MM.1S (cell line): Measurements from ENCODE around the gene PARVB.

Experiments used
- DNase-seq: peaks from one replicate; pipeline ENCODE4 v3.0.0-alpha.2; 2015
- H2AFZ ChIP-seq: fragments of 300-600 bp; sonication (generic); 2 replicates; pipeline ENCODE4 v1.6.0; 2016; ENCODE audit warnings: antibody characterized with exemption, low read length
- H3F3A ChIP-seq: fragments of 300-600 bp; sonication (generic); 2 replicates; pipeline ENCODE4 v1.6.1; 2016; ENCODE audit warnings: mild to moderate bottlenecking, antibody characterized with exemption, low read length, moderate library complexity, mixed read lengths; ENCODE audit not compliant: insufficient read depth
- H3K27ac ChIP-seq: fragments of 300-600 bp; sonication (generic); 2 replicates; pipeline ENCODE4 v1.5.1; 2016; ENCODE audit warnings: mild to moderate bottlenecking, low read length
- H3K27me3 ChIP-seq: fragments of 300-600 bp; sonication (generic); replicated peaks from 2 replicates; pipeline ENCODE4 v1.6.0; 2016; ENCODE audit warnings: low read length; ENCODE audit not compliant: insufficient read depth
- H3K36me3 ChIP-seq: fragments of 300-600 bp; sonication (generic); replicated peaks from 2 replicates; pipeline ENCODE4 v1.6.1; 2016; ENCODE audit warnings: mild to moderate bottlenecking, low read length, mixed read lengths; ENCODE audit not compliant: insufficient read depth
- H3K4me1 ChIP-seq: fragments of 300-600 bp; sonication (generic); 2 replicates; pipeline ENCODE4 v1.6.1; 2016; ENCODE audit warnings: low read length, mixed read lengths
- H3K4me2 ChIP-seq: fragments of 300-600 bp; sonication (generic); 2 replicates; pipeline ENCODE4 v1.6.0; 2016; ENCODE audit warnings: low read depth, low read length
- H3K4me3 ChIP-seq: fragments of 300-600 bp; sonication (generic); 2 replicates; pipeline ENCODE4 v1.5.1; 2016; ENCODE audit warnings: low read length, mixed read lengths
- H3K79me2 ChIP-seq: fragments of 300-600 bp; sonication (generic); 2 replicates; pipeline ENCODE4 v1.6.1; 2016; ENCODE audit warnings: mixed run types, low read length, mixed read lengths
- H3K9ac ChIP-seq: fragments of 300-600 bp; sonication (generic); 2 replicates; pipeline ENCODE4 v1.6.1; 2016; ENCODE audit warnings: low read length, mixed read lengths
- H3K9me2 ChIP-seq: fragments of 300-600 bp; sonication (generic); replicated peaks from 2 replicates; pipeline ENCODE4 v1.6.1; 2016; ENCODE audit warnings: mild to moderate bottlenecking, low read length, mixed read lengths; ENCODE audit not compliant: insufficient read depth
- H3K9me3 ChIP-seq: fragments of 300-600 bp; sonication (generic); replicated peaks from 2 replicates; pipeline ENCODE4 v1.6.1; 2016; ENCODE audit warnings: mild to moderate bottlenecking, low read length, mixed read lengths; ENCODE audit not compliant: insufficient read depth
- H4K20me1 ChIP-seq: fragments of 300-600 bp; sonication (generic); 2 replicates; pipeline ENCODE4 v1.6.1; 2016; ENCODE audit warnings: mild to moderate bottlenecking, low read length, moderate library complexity, mixed read lengths; ENCODE audit not compliant: insufficient read depth
- CTCF ChIP-seq: fragments of 300-600 bp; sonication (generic); IDR thresholded peaks from 2 replicates; pipeline ENCODE4 v1.5.1; 2016; ENCODE audit warnings: antibody characterized with exemption, low read length, mixed read lengths
- EZH2 ChIP-seq: fragments of 300-600 bp; sonication (generic); optimal IDR thresholded peaks from 2 replicates; pipeline ENCODE3; 2017; ENCODE audit warnings: low read depth, mild to moderate bottlenecking, antibody characterized with exemption, low read length, mixed read lengths
- EZH2phosphoT487 ChIP-seq: fragments of 300-600 bp; sonication (generic); IDR thresholded peaks from 2 replicates; pipeline ENCODE4 v1.6.1; 2018; ENCODE audit warnings: antibody characterized with exemption, low read length

PARVB gene

GRCh38 chr22:44075022-44075421 lies 50.9 kb downstream of the PARVB start:
- Histone ChIP-seq H3K27me3 (no peaks in the 10 kb centered on the region), H3F3A (no peaks in the 10 kb centered on the region), H3K9me3 (no peaks in the 10 kb centered on the region), H3K9me2 (no peaks in the 10 kb centered on the region), H3K4me1 (no peaks in the 10 kb centered on the region), H3K27ac (no peak overlapping the region), H3K9ac (no peak overlapping the region), H3K4me2 (no peak overlapping the region), H3K4me3 (no peak overlapping the region), H3K79me2 (peaks cover 11% of the 10 kb centered on the region; the same call in 1 of the 2 replicates), H2AFZ (no peak overlapping the region), H4K20me1 (no peaks in the 10 kb centered on the region), H3K36me3 (no peaks in the 10 kb centered on the region)
- DNase-seq = no peak
- TF ChIP-seq EZH2 = no peak
- no peak for TF ChIP-seq CTCF
- TF ChIP-seq EZH2phosphoT487 = no peak

GRCh38 chr22:44075670-44076069 lies 51.6 kb downstream of the PARVB start:
- H4K20me1 ChIP-seq = no peaks in the 10 kb centered on the region

GRCh38 chr22:44076825-44077224 lies 52.7 kb downstream of the PARVB start:
- H3F3A ChIP-seq = no peaks in the 10 kb centered on the region
- no peaks in the 10 kb centered on the region for H3K27me3 ChIP-seq
- H4K20me1 ChIP-seq = no peaks in the 10 kb centered on the region
- DNase-seq = no peak
- no peak overlapping the region for H2AFZ ChIP-seq
- TF ChIP-seq CTCF = no peak
- TF ChIP-seq EZH2phosphoT487 = no peak
- no peak for TF ChIP-seq EZH2
- H3K9me2 ChIP-seq = no peaks in the 10 kb centered on the region
- H3K4me1 ChIP-seq = no peaks in the 10 kb centered on the region
- no peaks in the 10 kb centered on the region for H3K36me3 ChIP-seq
- H3K4me3 ChIP-seq = no peak overlapping the region
- H3K4me2 ChIP-seq = no peak overlapping the region
- no peak overlapping the region for H3K9ac ChIP-seq
- H3K79me2 ChIP-seq = peaks cover 7% of the 10 kb centered on the region; the same call in 1 of the 2 replicates
- no peaks in the 10 kb centered on the region for H3K9me3 ChIP-seq
- H3K27ac ChIP-seq = no peak overlapping the region

More at GRCh38 chr22:44075670-44076069, 51.6 kb downstream of the PARVB start:
- H3K4me2 ChIP-seq = no peak overlapping the region
- peaks cover 7% of the 10 kb centered on the region; the same call in 1 of the 2 replicates for H3K79me2 ChIP-seq
- no peaks in the 10 kb centered on the region for H3K4me1 ChIP-seq
- H3F3A ChIP-seq = no peaks in the 10 kb centered on the region
- no peak for TF ChIP-seq EZH2phosphoT487
- no peak for TF ChIP-seq CTCF
- TF ChIP-seq EZH2 = no peak
- H3K9me2 ChIP-seq = no peaks in the 10 kb centered on the region
- H3K27me3 ChIP-seq = no peaks in the 10 kb centered on the region
- no peaks in the 10 kb centered on the region for H3K36me3 ChIP-seq
- no peaks in the 10 kb centered on the region for H3K9me3 ChIP-seq
- H3K27ac ChIP-seq = no peak overlapping the region
- H3K4me3 ChIP-seq = no peak overlapping the region
- H2AFZ ChIP-seq = no peak overlapping the region
- H3K9ac ChIP-seq = no peak overlapping the region
- no peak for DNase-seq
